ENCODE measurements around the gene RAB10. TPM values are rescaled to one million over a fixed set of nuclear protein-coding genes. Genes with fewer than 3 reads are reported as not detected.

The RAB10 gene
- total and polyA plus RNA-seq, 2 experiments from 2014 or later: 100 to 122 TPM

DNA sequence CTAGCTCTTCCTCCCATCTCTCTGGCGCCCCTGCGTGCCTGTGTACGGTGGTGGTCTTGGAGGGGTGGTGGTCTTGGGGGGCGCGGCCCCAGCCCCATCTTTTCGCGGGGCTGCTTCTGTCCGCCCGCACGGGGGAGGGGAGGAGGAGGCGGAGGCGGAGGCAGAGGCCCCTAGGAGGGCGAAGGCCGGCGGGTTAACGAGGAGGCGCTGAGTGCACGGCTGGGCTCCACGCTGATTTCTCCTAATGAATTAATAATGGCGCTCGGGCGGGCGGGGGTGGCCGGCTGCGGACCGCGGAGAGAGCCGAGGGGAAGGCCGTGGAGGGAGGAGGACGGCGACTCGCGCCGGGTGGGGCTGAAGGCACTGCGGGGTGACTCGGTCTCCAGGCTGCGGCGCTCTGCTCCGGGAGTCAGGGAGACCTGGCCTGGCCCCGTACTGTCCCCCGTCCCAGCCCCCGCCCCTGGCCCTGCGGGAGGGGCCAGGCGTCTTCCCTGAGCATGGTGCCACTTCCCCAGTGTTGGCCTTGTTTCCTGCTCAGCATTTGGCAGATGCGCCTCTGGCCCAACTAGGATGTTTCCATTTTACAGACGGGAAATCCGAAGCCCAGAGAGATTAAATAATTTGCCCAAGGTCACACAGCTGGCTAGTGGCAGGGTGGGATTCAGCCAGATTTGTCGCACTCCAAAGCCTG is 145.0 kb downstream of the RAB10 start:
- WGBS (ENCODE audit: low lambda C conversion rate, missing lambda C conversion rate): 18% methylated on average over 11 of the region's 48 CpGs
- Histone ChIP-seq H3K36me3 (replicated peaks; ENCODE audit: insufficient read depth, low read depth) (no peaks in the 10 kb centered on the region), H3K9me2 (replicated peaks; ENCODE audit: insufficient read depth) (no peaks in the 10 kb centered on the region), H3K27me3 (peaks cover 8% of the 10 kb centered on the region), H2AFZ (peak overlapping the region; percentile 61), H3K4me2 (peak overlapping the region; percentile 94), H3K4me3 (peak overlapping the region; percentile 52), H4K20me1 (ENCODE audit: insufficient read depth, poor library complexity, severe bottlenecking) (no peaks in the 10 kb centered on the region), H3K27ac (no peak overlapping the region), H3K9me3 (ENCODE audit: low read depth) (no peaks in the 10 kb centered on the region), H3K4me1 (ENCODE audit: insufficient read depth) (peaks cover 9% of the 10 kb centered on the region), H3K79me2 (no peaks in the 10 kb centered on the region)
- TF ChIP-seq EZH2phosphoT487 (IDR thresholded peaks at IDR 0.05; ENCODE audit: low read depth, severe bottlenecking, unreplicated experiment): no peak
- no peak for TF ChIP-seq EZH2 (IDR thresholded peaks at IDR 0.05; ENCODE audit: borderline replicate concordance)
- TF ChIP-seq, protein P1, sequence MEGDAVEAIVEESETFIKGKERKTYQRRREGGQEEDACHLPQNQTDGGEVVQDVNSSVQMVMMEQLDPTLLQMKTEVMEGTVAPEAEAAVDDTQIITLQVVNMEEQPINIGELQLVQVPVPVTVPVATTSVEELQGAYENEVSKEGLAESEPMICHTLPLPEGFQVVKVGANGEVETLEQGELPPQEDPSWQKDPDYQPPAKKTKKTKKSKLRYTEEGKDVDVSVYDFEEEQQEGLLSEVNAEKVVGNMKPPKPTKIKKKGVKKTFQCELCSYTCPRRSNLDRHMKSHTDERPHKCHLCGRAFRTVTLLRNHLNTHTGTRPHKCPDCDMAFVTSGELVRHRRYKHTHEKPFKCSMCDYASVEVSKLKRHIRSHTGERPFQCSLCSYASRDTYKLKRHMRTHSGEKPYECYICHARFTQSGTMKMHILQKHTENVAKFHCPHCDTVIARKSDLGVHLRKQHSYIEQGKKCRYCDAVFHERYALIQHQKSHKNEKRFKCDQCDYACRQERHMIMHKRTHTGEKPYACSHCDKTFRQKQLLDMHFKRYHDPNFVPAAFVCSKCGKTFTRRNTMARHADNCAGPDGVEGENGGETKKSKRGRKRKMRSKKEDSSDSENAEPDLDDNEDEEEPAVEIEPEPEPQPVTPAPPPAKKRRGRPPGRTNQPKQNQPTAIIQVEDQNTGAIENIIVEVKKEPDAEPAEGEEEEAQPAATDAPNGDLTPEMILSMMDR (IDR thresholded peaks at IDR 0.05; ENCODE audit: poor library complexity): no peak
- peak; percentile 71 for DNase-seq (ENCODE audit: low spot score)

DNA sequence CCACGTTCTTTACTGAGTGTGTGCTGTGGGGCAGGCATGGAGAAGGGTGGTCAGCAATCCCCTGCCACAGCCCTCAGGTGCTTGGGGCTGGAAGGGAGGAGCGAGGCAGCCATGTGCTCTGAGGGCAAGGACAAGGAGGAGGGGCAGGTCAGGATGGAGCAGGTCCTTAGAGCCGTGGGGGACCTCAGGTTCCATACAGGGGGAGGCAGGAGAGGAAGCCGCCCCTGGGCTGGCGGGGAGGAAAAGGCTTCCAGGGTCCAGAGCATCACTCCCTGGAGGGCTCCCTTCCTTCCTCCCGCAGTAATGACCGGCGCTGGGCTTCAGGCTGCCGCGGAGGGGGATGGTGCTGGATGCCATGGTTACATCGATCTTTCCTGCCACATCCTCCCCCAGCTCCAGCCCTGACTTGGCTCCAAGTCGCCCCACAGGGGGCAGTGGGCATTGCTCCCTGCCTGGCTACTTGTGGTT is 145.6 kb downstream of the RAB10 start:
- Histone ChIP-seq H3K4me3 (peak overlapping the region; percentile 52), H4K20me1 (ENCODE audit: insufficient read depth, poor library complexity, severe bottlenecking) (no peaks in the 10 kb centered on the region), H3K9me2 (replicated peaks; ENCODE audit: insufficient read depth) (no peaks in the 10 kb centered on the region), H3K4me1 (ENCODE audit: insufficient read depth) (peaks cover 11% of the 10 kb centered on the region), H3K27me3 (peaks cover 3% of the 10 kb centered on the region), H3K36me3 (replicated peaks; ENCODE audit: insufficient read depth, low read depth) (no peaks in the 10 kb centered on the region), H3K79me2 (no peaks in the 10 kb centered on the region), H3K9me3 (ENCODE audit: low read depth) (no peaks in the 10 kb centered on the region), H3K27ac (no peak overlapping the region), H3K4me2 (peak overlapping the region; percentile 94), H2AFZ (peak overlapping the region; percentile 61)
- WGBS (ENCODE audit: low lambda C conversion rate, missing lambda C conversion rate): 41% methylated on average over 11 of the region's 12 CpGs
- TF ChIP-seq EZH2phosphoT487 (IDR thresholded peaks at IDR 0.05; ENCODE audit: low read depth, severe bottlenecking, unreplicated experiment): no peak
- TF ChIP-seq, protein P1 (IDR thresholded peaks at IDR 0.05; ENCODE audit: poor library complexity): no peak
- TF ChIP-seq EZH2 (IDR thresholded peaks at IDR 0.05; ENCODE audit: borderline replicate concordance): no peak
- DNase-seq (ENCODE audit: low spot score): no peak

DNA sequence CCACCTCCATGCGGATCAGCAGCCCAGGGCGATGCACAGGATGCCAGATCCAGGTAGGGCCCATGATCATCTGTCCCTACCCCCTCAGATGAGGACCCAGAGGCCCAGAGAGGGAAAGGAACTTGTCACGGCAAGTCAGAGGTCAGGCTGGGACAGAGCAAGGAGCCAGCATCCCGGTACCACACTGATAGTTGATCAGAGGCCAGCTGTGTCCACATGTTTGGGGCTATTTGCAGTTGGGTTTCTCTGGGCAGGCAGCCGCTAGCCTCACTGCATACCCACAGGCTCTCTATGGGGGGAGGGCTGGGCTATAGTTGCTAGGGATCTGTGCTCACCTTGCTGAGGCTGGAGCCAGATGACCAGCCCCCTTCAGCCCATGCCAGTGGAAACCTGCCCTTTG is 148.6 kb downstream of the RAB10 start:
- TF ChIP-seq, protein P1 (IDR thresholded peaks at IDR 0.05; ENCODE audit: poor library complexity): no peak
- TF ChIP-seq EZH2 (IDR thresholded peaks at IDR 0.05; ENCODE audit: borderline replicate concordance) (no peak), EZH2phosphoT487 (IDR thresholded peaks at IDR 0.05; ENCODE audit: low read depth, severe bottlenecking, unreplicated experiment) (no peak)
- Histone ChIP-seq H3K4me3 (no peak overlapping the region), H3K4me1 (ENCODE audit: insufficient read depth) (peaks cover 12% of the 10 kb centered on the region), H3K27ac (no peak overlapping the region), H3K27me3 (no peaks in the 10 kb centered on the region), H4K20me1 (ENCODE audit: insufficient read depth, poor library complexity, severe bottlenecking) (no peaks in the 10 kb centered on the region), H3K79me2 (no peaks in the 10 kb centered on the region), H2AFZ (no peak overlapping the region), H3K9me2 (replicated peaks; ENCODE audit: insufficient read depth) (no peaks in the 10 kb centered on the region), H3K4me2 (no peak overlapping the region), H3K9me3 (ENCODE audit: low read depth) (no peaks in the 10 kb centered on the region), H3K36me3 (replicated peaks; ENCODE audit: insufficient read depth, low read depth) (no peaks in the 10 kb centered on the region)
- no peak for DNase-seq (ENCODE audit: low spot score)
- WGBS (ENCODE audit: low lambda C conversion rate, missing lambda C conversion rate): 95% methylated on average over 5 of the region's 5 CpGs

Measured in hepatocyte (in vitro differentiated cells).